ENCODE results near the gene LRRC2.
A peak's percentile ranks its signal among the peaks of the same experiment; 100 is the strongest.
"Not testable (repeated sequence)": the region's sequence is repeated elsewhere in the genome, so short reads cannot be mapped to it uniquely, and the experiment has no call there.

LRRC2 gene

GRCh38 chr3:46551615-46552014, 14.5 kb downstream of the LRRC2 start:
- Mint-ChIP-seq H3K27me3 (peaks cover 10% of the 10 kb centered on the region), H3K9me3 (no peaks in the 10 kb centered on the region), H3K27ac (no peak overlapping the region), H3K36me3 (ENCODE audit: low read depth) (no peaks in the 10 kb centered on the region), H3K4me1 (peaks cover 9% of the 10 kb centered on the region), H3K4me3 (no peak overlapping the region)
- DNase-seq: no peak
- no peak for ATAC-seq

GRCh38 chr3:46549989-46550388, 16.1 kb downstream of the LRRC2 start:
- Mint-ChIP-seq H3K27ac (no peak overlapping the region), H3K36me3 (ENCODE audit: low read depth) (no peaks in the 10 kb centered on the region), H3K4me3 (no peak overlapping the region), H3K9me3 (no peaks in the 10 kb centered on the region), H3K4me1 (peaks cover 9% of the 10 kb centered on the region), H3K27me3 (peaks cover 7% of the 10 kb centered on the region)
- DNase-seq (no peak), ATAC-seq (no peak)

DNA sequence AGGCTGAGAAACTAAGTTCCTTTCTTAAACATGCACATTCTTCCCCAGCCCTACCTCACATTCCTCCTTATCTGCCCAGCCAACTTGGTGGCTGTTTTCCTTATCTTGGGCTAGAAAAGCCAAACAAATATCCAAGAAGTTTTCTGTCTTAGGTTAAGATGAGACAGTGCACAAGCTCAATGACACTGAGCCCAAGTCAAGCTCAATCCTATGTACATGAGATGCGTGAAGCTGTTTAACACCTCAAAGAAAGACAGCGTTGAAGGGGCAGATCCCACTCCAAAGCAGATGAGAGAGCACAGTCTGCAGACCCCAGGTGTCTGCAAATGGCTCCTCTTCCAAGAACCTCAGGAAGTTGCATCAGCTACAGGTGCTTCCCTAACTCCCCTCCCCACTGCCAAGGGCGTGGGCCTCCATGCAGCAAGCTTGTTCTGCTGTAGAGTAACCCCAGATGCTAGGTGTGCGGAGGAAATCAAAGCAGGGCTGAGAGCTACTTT, 16.6 kb downstream of the LRRC2 start:
- no peak for ATAC-seq
- no peak overlapping the region for H3K4me3 Mint-ChIP-seq

DNA sequence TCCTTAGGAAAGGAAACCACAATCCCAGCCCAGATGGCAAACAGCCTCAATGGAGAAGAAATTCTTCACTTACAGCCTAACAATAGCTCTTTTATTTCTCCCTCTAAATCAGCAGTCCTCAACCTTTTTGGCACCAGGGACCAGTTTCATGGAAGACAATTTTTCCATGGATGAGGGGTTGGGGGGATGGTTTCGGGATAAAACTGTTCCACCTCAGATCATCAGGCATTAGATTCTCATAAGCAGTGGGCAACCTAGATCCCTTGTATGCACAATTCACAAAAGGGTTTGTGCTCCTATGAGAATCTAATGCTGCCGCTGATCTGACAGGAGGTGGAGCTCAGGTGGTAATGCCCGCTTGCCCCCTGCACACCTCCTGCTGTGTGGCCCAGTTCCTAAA, 17.5 kb downstream of the LRRC2 start:
- not testable (repeated sequence) for H3K27ac Mint-ChIP-seq; H3K4me3 Mint-ChIP-seq; H3K36me3 Mint-ChIP-seq (ENCODE audit: low read depth); H3K9me3 Mint-ChIP-seq; H3K4me1 Mint-ChIP-seq; DNase-seq; H3K27me3 Mint-ChIP-seq; ATAC-seq

More for the DNA sequence above, 16.6 kb downstream of the LRRC2 start:
- peaks cover 9% of the 10 kb centered on the region for H3K4me1 Mint-ChIP-seq
- no peaks in the 10 kb centered on the region for H3K9me3 Mint-ChIP-seq
- peaks cover 7% of the 10 kb centered on the region for H3K27me3 Mint-ChIP-seq
- H3K36me3 Mint-ChIP-seq (ENCODE audit: low read depth): no peaks in the 10 kb centered on the region
- peak overlapping the region; percentile 24 for H3K27ac Mint-ChIP-seq
- DNase-seq: no peak

- ATAC-seq (no peak), DNase-seq (no peak)
- H3K27me3 Mint-ChIP-seq: peaks cover 3% of the 10 kb centered on the region
- H3K4me1 Mint-ChIP-seq: peaks cover 16% of the 10 kb centered on the region
- no peaks in the 10 kb centered on the region for H3K9me3 Mint-ChIP-seq
- no peak overlapping the region for H3K4me3 Mint-ChIP-seq
- H3K27ac Mint-ChIP-seq: no peak overlapping the region
- H3K36me3 Mint-ChIP-seq (ENCODE audit: low read depth): no peaks in the 10 kb centered on the region
Measured at GRCh38 chr3:46546896-46547440, 19.1 kb downstream of the LRRC2 start.

DNA sequence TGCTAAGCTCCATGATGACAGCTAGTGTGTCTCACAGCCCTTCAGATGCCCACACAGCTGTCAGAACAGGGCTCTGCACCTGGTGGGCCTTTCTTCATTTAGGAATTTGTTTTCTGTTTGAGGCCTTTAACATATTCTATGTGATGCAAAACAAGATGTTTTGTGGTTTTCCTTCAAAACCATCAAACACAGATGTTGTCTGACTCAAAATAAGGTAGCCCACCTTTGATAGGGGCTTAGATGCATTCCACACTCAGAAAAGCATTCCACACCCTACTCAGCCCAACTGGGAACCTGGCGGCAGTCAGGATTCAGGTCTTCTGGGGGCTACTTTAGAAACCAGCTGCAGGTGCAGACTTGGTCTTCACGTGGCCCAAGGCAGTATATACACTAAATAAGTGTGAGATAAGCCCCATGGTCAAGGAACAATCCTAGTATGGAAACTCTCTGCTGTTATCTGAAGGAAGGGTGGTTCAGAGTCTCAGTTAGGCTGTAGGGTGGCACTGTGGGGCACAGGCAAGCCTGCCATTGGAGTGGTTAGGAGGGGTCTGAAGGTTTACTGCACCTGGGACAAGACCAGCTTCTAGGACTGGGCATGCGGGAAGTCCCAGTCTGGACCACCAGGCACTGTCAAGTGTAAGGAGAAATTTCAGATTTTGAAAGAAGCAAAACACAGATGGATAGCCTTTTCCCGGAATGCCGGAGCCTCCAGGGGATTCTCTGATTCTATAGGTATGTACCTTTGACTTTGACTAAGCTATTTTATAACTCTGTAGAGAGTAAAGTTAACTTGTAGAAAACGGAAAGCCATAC, 20.1 kb downstream of the LRRC2 start:
- H3K9me3 Mint-ChIP-seq: no peaks in the 10 kb centered on the region
- ATAC-seq (no peak), DNase-seq (no peak)
- H3K27ac Mint-ChIP-seq: no peak overlapping the region
- H3K27me3 Mint-ChIP-seq: peaks cover 3% of the 10 kb centered on the region
- no peak overlapping the region for H3K4me3 Mint-ChIP-seq
- peaks cover 18% of the 10 kb centered on the region for H3K4me1 Mint-ChIP-seq
- no peaks in the 10 kb centered on the region for H3K36me3 Mint-ChIP-seq (ENCODE audit: low read depth)

DNA sequence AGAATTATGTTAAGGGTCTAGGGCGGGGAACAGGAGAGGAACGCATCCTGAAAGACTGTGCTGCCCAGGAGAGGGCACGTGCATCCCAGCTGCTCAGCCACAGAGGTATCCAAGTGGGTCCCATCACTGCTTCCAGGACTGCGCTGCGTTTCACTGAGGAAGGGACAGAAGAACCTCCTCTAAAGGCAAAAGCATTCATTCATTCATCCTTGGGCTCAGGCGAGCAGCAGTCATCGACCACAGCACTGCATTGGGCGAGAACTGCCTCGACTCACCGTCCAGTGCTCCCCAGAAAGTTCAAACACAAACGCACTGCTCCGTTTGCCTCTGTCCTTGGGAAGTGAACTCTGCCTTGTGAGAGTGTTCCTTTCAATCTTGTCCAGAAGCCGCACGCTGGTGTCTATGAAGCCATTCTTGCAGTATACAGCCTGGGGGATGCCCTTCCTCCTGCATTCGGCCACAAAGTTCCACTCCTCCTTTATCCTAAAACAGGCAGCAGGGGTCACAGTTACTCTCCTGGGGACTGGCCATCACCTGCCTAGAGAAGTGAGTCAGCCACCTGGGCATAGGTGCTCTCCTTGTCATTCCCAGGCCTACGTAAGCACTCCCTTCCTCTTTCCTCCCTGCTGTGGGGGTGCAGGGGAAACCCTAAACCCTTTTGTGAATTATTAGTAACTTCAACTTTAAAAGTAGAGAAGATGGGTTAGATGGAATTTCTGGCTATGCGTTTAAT, 21.2 kb downstream of the LRRC2 start:
- H3K27me3 Mint-ChIP-seq: peaks cover 3% of the 10 kb centered on the region
- no peak for DNase-seq
- no peak overlapping the region for H3K4me3 Mint-ChIP-seq
- no peak overlapping the region for H3K27ac Mint-ChIP-seq
- ATAC-seq: no peak
- no peaks in the 10 kb centered on the region for H3K9me3 Mint-ChIP-seq
- H3K4me1 Mint-ChIP-seq: peaks cover 23% of the 10 kb centered on the region
- H3K36me3 Mint-ChIP-seq (ENCODE audit: low read depth): no peaks in the 10 kb centered on the region

DNA sequence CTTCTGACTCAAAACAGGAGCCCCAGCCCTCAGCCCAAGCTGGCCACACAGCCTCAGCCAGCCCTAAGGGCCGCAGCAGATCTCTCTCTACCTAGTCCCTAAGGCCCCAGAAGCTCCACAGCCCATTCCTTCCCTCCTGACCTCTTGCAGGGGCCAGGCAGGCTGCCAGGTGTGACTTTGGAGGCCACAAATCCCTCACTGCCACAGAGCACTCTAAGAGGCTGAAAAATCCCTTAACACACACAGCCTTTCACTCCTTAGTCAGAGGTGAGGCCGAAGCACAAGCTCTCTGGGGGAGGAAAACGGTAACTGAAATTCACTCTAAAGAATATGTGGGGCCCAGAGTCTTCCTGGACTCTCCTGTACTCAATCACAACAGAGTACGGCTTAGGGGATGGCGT, 23.3 kb downstream of the LRRC2 start:
- Mint-ChIP-seq H3K27me3 (no peaks in the 10 kb centered on the region), H3K36me3 (ENCODE audit: low read depth) (no peaks in the 10 kb centered on the region), H3K9me3 (no peaks in the 10 kb centered on the region), H3K4me1 (peaks cover 38% of the 10 kb centered on the region), H3K27ac (no peak overlapping the region), H3K4me3 (no peak overlapping the region)
- no peak for ATAC-seq
- DNase-seq: no peak

- H3K9me3 Mint-ChIP-seq: no peaks in the 10 kb centered on the region
- no peak overlapping the region for H3K27ac Mint-ChIP-seq
- no peak overlapping the region for H3K4me3 Mint-ChIP-seq
- H3K36me3 Mint-ChIP-seq (ENCODE audit: low read depth): no peaks in the 10 kb centered on the region
- H3K27me3 Mint-ChIP-seq: no peaks in the 10 kb centered on the region
- H3K4me1 Mint-ChIP-seq: peaks cover 43% of the 10 kb centered on the region
- ATAC-seq (no peak), DNase-seq (no peak)
Measured at GRCh38 chr3:46542344-46542743, 23.8 kb downstream of the LRRC2 start.

GRCh38 chr3:46541835-46542234, 24.3 kb downstream of the LRRC2 start:
- Mint-ChIP-seq H3K36me3 (ENCODE audit: low read depth) (no peaks in the 10 kb centered on the region), H3K27me3 (no peaks in the 10 kb centered on the region), H3K27ac (no peak overlapping the region), H3K4me3 (no peak overlapping the region), H3K9me3 (no peaks in the 10 kb centered on the region), H3K4me1 (peaks cover 48% of the 10 kb centered on the region)
- ATAC-seq: no peak
- DNase-seq: no peak

GRCh38 chr3:46540550-46540949, 25.6 kb downstream of the LRRC2 start:
- no peak overlapping the region for H3K27ac Mint-ChIP-seq
- peaks cover 58% of the 10 kb centered on the region for H3K4me1 Mint-ChIP-seq

DNA sequence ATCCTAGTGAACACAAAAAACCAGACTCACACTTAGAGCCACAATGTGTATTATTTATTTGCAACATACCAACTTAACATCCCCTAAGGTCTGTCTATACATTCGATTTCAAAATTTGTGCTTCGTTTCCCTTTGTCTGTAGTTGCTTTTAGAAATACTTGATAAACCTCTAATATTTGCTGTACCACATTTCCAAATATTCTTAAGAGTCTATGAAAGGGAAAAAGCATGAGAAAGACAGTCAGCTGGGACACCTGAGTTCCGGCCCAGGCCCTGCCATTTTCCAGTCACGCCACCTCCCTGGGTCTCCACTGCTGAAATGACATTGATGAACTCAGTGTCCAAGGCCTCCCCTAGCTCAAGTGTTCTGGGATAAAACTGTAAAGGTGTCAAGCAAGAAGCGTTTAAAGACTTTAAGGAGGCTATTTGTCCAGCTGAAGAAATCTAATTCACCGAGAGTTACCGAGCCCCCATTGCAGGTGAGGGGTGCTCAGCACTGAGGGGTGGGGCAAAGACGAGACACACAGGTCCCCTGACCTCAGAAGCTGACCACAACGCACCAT, 26.6 kb downstream of the LRRC2 start:
- Mint-ChIP-seq H3K9me3 (no peaks in the 10 kb centered on the region), H3K4me3 (peak overlapping the region; percentile 69), H3K27me3 (peaks cover 2% of the 10 kb centered on the region), H3K4me1 (peaks cover 58% of the 10 kb centered on the region), H3K27ac (peak overlapping the region; percentile 75), H3K36me3 (ENCODE audit: low read depth) (no peaks in the 10 kb centered on the region)
- DNase-seq (no peak), ATAC-seq (no peak)

More at GRCh38 chr3:46540550-46540949, 25.6 kb downstream of the LRRC2 start:
- Mint-ChIP-seq H3K36me3 (ENCODE audit: low read depth) (no peaks in the 10 kb centered on the region), H3K9me3 (no peaks in the 10 kb centered on the region), H3K27me3 (no peaks in the 10 kb centered on the region), H3K4me3 (no peak overlapping the region)
- ATAC-seq (no peak), DNase-seq (no peak)

DNA sequence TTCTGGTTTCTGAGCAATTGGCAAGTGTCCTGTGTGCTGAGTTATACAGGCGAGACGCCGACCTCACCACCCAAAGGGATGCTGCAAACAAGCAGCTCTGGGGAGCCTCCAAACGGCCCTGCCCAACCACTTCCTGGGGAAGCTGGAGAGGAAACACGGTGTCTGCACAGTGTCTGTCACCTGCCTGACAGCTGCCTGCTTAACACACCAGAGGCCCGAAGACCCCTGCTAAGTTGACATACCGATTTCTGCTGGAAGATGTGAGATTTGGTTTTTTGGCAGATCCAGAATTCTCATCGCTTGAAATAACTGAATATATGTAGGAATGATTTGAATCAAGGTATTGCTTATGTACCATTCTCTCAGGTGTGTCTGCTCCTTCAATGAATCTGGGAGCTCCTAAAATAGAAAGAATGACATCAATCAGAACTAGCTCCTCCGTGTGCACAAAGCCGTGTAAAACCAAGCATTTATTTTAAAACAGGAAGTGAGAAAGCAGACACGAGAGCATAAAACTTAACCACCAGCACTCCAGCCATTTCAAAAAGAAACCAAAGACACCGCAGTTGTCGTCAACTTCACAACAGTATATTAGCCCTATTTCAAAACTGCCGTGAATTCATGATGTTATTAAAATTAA, 27.2 kb downstream of the LRRC2 start:
- Mint-ChIP-seq H3K27ac (peak overlapping the region; percentile 75), H3K36me3 (ENCODE audit: low read depth) (no peaks in the 10 kb centered on the region), H3K27me3 (peaks cover 2% of the 10 kb centered on the region), H3K4me1 (peaks cover 58% of the 10 kb centered on the region), H3K9me3 (no peaks in the 10 kb centered on the region), H3K4me3 (peak overlapping the region; percentile 69)
- DNase-seq: peak; percentile 73
- ATAC-seq: peak; percentile 89

DNA sequence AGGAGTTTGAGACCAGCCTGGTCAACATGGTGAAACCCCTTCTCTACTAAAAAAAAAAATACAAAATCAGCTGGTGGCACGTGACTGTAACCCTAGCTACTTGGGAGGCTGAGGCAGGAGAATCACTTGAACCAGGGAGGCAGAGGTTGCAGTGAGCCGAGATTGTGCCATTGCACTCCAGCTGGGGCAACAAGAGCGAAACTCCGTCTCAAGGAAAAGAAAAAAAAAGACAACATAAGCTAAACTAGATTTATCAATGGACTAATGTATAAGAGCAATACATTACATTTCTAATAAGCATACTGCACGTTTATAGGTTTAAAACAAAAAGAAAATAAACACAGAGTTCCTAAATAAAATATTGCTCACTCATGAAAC, 27.7 kb downstream of the LRRC2 start:
- Mint-ChIP-seq H3K27ac (peak overlapping the region; percentile 75), H3K4me3 (peak overlapping the region; percentile 69), H3K4me1 (peaks cover 58% of the 10 kb centered on the region)
- H3K36me3 Mint-ChIP-seq (ENCODE audit: low read depth); ATAC-seq; DNase-seq; H3K27me3 Mint-ChIP-seq; H3K9me3 Mint-ChIP-seq: not testable (repeated sequence)

Measured in activated naive CD8-positive, alpha-beta T cell treated with anti-CD3 and anti-CD28 coated beads, Interleukin-2, amount 50 U/mL, for 24 hours (primary cell).